Daoy (cell line): Measurements from ENCODE around the gene MICOS13. TPM values are rescaled to one million over a fixed set of nuclear protein-coding genes. Genes with fewer than 3 reads are reported as not detected.

Experiments used
- DNase-seq: peaks from one replicate; pipeline ENCODE4 v3.0.0-alpha.2; 2015; ENCODE audit warnings: low read depth
- total RNA-seq: library from RNA; depleted of rRNA; stranded (reverse); fragments of >200 nt; shearing (Covaris generic); gene quantifications from 2 replicates; pipeline ENCODE4 v1.2.3, GENCODE V29; 2014; rRNA removed

Gene MICOS13
- total RNA-seq, 1 experiment from 2014 or later = 70.3 TPM

DNA sequence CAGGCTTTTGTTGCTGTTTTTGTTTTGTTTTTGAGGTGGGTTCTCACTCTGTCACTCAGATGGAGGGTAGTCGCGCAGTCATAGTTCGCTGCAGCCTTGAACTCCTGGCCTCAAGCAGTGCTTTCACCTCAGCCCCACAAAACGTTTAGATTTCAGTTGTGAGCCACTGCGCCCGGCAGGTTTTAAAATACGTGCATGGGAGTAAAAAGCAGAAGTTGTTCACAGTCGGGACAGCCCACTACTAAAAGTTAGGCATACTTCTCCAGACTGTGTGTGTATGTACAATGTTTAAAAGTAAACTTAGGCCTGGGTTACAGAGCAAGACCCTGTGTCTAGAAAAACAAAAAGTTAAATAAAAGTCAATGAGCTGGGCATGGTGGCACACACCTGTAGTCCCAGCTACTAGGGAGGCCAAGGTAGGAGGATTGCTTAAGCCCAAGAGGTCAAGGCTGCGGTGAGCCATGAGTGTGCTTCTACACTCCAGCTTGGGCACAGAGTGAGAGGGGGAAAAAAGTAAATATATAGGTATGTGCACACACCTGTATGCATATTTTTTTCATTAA is 51.3 kb downstream of the MICOS13 start:
- no peak for DNase-seq

DNA sequence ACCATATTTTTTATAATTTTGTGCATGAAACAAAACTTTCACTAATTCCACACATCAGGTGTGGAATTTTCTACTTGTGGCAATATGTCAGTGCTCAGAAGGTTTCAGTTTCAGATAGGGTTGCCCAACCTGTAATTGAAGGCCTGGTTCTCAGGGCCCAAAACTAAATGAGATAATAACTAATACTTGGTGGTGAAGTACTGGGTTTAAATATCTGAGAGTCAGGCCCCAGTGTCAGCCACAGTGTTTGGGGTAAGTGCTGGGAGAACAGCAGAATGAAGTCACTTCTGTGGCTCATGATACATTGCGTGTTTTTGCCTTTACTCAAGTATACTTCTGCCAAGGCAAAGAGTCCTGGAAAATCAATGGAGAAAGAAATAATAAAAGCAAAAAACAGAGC is 51.9 kb downstream of the MICOS13 start:
- DNase-seq = no peak

Other genes starting within 250 kb of the MICOS13 start
- gene ZNRF4, start 225.1 kb downstream of the MICOS13 start, total RNA-seq = not detected in 2 replicates
- gene TINCR, start 112.6 kb downstream of the MICOS13 start, total RNA-seq = 0.12 and 0.40 TPM in 2 replicates
- gene SAFB2, start 57.7 kb downstream of the MICOS13 start, total RNA-seq = 29.7 and 32.4 TPM in 2 replicates
- 47.0 and 57.0 TPM in 2 replicates for gene SAFB, start 57.4 kb downstream of the MICOS13 start, total RNA-seq
- 2.2 and 6.3 TPM in 2 replicates for gene HSD11B1L, start 511 bp upstream of the MICOS13 start, total RNA-seq
- 845 and 864 TPM in 2 replicates for gene RPL36, start 9.8 kb upstream of the MICOS13 start, total RNA-seq
- gene LONP1, start 39.6 kb upstream of the MICOS13 start, total RNA-seq = 65.1 and 81.0 TPM in 2 replicates
- gene CATSPERD, start 40.1 kb upstream of the MICOS13 start, total RNA-seq = not detected in 2 replicates
- 2.7 and 3.7 TPM in 2 replicates for gene PRR22, start 104.2 kb upstream of the MICOS13 start, total RNA-seq
- 84.5 and 95.7 TPM in 2 replicates for gene DUS3L, start 110.6 kb upstream of the MICOS13 start, total RNA-seq
- 0.11 and 0.24 TPM in 2 replicates for gene NRTN, start 124.6 kb upstream of the MICOS13 start, total RNA-seq
- gene FUT6, start 159.2 kb upstream of the MICOS13 start, total RNA-seq = not detected in 2 replicates
- gene FUT3, start 170.9 kb upstream of the MICOS13 start, total RNA-seq = not detected in 2 replicates
- gene FUT5, start 190.0 kb upstream of the MICOS13 start, total RNA-seq = not detected in 2 replicates
- gene NDUFA11, start 223.3 kb upstream of the MICOS13 start, total RNA-seq = 354 and 408 TPM in 2 replicates
- gene VMAC, start 224.4 kb upstream of the MICOS13 start, total RNA-seq = 0.89 and 1.7 TPM in 2 replicates
- 1.6 and 1.8 TPM in 2 replicates for gene CAPS, start 233.7 kb upstream of the MICOS13 start, total RNA-seq